ENCODE results near the gene HAUS7. TPM values are rescaled to one million over a fixed set of nuclear protein-coding genes. Genes with fewer than 3 reads are reported as not detected.

Gene HAUS7
- total RNA-seq, 1 donor from 2014 or later, result 22.3 TPM

DNA sequence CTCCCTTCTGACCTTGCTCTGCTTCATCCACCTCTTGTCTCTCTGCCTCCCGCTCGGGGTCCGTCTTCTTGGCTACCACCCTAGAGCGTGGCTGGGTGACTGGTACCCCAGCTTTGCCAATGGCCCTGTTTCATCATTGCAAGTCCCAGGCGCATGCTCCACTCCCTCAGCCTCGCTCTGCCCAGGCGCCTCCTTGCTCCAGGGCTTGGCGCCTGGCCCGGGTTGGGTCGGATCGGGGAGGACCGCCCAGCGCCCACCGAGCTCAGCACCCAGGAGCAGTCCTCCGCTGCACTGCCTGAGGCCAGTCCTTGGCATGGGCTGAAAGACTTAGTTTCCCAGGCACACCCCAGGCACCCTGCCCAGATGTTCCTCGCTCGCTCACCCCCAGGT is 25.0 kb upstream of the HAUS7 start:
- H3K4me3 Mint-ChIP-seq (ENCODE audit: low read depth), result no peak overlapping the region
- H3K4me1 Mint-ChIP-seq (ENCODE audit: low read depth), result no peaks in the 10 kb centered on the region
- H3K9me3 Mint-ChIP-seq (ENCODE audit: low read depth), result peaks cover under 1% of the 10 kb centered on the region

DNA sequence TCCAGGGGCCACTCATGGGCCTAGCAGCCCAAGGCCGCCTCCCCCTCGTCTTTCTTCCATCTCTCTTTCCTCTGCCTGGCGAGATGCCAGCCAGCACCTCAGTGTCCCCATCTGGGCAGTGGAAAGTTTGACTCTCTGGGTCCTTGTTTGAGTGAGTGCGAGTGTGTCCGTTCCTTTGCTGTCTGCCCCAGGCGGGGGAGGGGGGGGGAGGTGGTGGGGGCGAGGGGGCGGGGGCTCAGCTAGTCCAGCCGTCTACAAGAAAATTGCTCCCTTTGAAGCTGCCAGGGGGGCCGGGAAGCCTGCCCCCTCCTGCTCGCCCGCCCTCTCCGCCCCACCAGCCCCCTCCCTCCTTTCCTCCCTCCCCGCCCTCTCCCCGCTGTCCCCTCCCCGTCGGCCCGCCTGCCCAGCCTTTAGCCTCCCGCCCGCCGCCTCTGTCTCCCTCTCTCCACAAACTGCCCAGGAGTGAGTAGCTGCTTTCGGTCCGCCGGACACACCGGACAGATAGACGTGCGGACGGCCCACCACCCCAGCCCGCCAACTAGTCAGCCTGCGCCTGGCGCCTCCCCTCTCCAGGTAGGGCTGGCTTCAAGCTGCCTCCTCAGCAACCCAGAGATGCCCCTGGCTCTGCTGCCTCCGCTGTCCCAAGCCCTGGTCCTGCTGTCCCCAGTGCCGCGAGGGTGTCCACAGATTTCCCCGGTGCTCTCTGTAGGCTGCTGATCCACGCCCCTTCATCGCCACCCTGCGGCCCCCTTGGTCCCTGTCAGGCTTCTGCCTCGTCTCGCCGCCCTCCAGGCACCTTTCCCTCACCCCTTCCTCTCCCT is 24.4 kb upstream of the HAUS7 start, which contains the start of gene BGN:
Gene BGN, plus strand, starts transcription at position 440 of the 821 bp plus-strand sequence. CDS start 9,652 bp downstream, outside the sequence.
- no peak for DNase-seq (ENCODE audit: low spot score, unreplicated experiment)
- TF ChIP-seq CTCF (IDR thresholded peaks at IDR 0.05; ENCODE audit: unreplicated experiment), result peak; percentile 26
- no peaks in the 10 kb centered on the region for H3K36me3 Mint-ChIP-seq (ENCODE audit: insufficient read depth)
- H3K4me1 Mint-ChIP-seq (ENCODE audit: low read depth), result no peaks in the 10 kb centered on the region
- H3K4me3 Mint-ChIP-seq (ENCODE audit: low read depth), result no peak within 1 kb of the TSS
- H3K27ac Mint-ChIP-seq, result no peak within 1 kb of the TSS
- no peaks in the 10 kb centered on the region for H3K9me3 Mint-ChIP-seq (ENCODE audit: low read depth)
- H3K27me3 Mint-ChIP-seq, result no peaks in the 10 kb centered on the region

More for the DNA sequence above, 25.0 kb upstream of the HAUS7 start:
- DNase-seq (ENCODE audit: low spot score, unreplicated experiment), result no peak
- TF ChIP-seq CTCF (IDR thresholded peaks at IDR 0.05; ENCODE audit: unreplicated experiment), result peak; percentile 3
- Mint-ChIP-seq H3K27me3 (no peaks in the 10 kb centered on the region), H3K27ac (no peak overlapping the region), H3K36me3 (ENCODE audit: insufficient read depth) (no peaks in the 10 kb centered on the region)

GRCh38 chrX:153494061-153494460 is 23.7 kb upstream of the HAUS7 start:
- Mint-ChIP-seq H3K36me3 (ENCODE audit: insufficient read depth) (no peaks in the 10 kb centered on the region), H3K4me1 (ENCODE audit: low read depth) (no peaks in the 10 kb centered on the region), H3K27me3 (no peaks in the 10 kb centered on the region), H3K9me3 (ENCODE audit: low read depth) (no peaks in the 10 kb centered on the region), H3K27ac (no peak overlapping the region), H3K4me3 (ENCODE audit: low read depth) (no peak overlapping the region)
- TF ChIP-seq CTCF (IDR thresholded peaks at IDR 0.05; ENCODE audit: unreplicated experiment), result no peak
- DNase-seq (ENCODE audit: low spot score, unreplicated experiment), result no peak

GRCh38 chrX:153493085-153493484 is 22.7 kb upstream of the HAUS7 start:
- DNase-seq (ENCODE audit: low spot score, unreplicated experiment), result no peak
- Mint-ChIP-seq H3K9me3 (ENCODE audit: low read depth) (no peaks in the 10 kb centered on the region), H3K27me3 (no peaks in the 10 kb centered on the region), H3K4me1 (ENCODE audit: low read depth) (no peaks in the 10 kb centered on the region), H3K36me3 (ENCODE audit: insufficient read depth) (no peaks in the 10 kb centered on the region), H3K4me3 (ENCODE audit: low read depth) (no peak overlapping the region), H3K27ac (no peak overlapping the region)
- no peak for TF ChIP-seq CTCF (IDR thresholded peaks at IDR 0.05; ENCODE audit: unreplicated experiment)

DNA sequence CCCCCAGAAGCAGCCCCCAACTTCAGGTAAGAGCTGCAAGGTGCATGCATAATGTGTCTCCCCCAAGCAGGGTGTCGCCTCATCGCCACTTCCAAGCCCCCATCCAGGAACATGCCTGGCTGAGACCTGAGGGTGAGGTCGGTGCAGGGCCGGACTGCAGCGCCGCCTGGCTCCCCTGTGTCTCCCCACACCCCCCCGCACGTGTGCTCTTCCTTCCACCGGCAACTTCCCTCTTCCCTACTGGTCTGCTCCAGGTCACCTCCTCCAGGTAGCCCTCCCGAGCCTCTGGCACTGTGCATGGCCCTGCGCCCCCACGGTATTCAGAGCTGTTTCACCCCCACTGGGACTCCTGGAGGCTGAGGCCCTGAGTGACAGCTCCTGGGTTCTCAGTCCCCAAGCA is 22.2 kb upstream of the HAUS7 start:
- no peaks in the 10 kb centered on the region for H3K27me3 Mint-ChIP-seq
- H3K4me1 Mint-ChIP-seq (ENCODE audit: low read depth), result no peaks in the 10 kb centered on the region
- H3K27ac Mint-ChIP-seq, result no peak overlapping the region
- no peak for TF ChIP-seq CTCF (IDR thresholded peaks at IDR 0.05; ENCODE audit: unreplicated experiment)
- no peaks in the 10 kb centered on the region for H3K9me3 Mint-ChIP-seq (ENCODE audit: low read depth)
- H3K4me3 Mint-ChIP-seq (ENCODE audit: low read depth), result no peak overlapping the region
- DNase-seq (ENCODE audit: low spot score, unreplicated experiment), result no peak
- H3K36me3 Mint-ChIP-seq (ENCODE audit: insufficient read depth), result no peaks in the 10 kb centered on the region
